Measurements from ENCODE around the gene INTS15. TPM values are rescaled to one million over a fixed set of nuclear protein-coding genes. Genes with fewer than 3 reads are reported as not detected.

INTS15 gene
- total and polyA plus RNA-seq, 10 of the 15 experiments (the other 5 are each of a cell fraction or from before 2014, with no cell fraction given): 0.89 to 28.2 (median 16.8) TPM

GRCh38 chr7:6606866-6607583 is 17.2 kb downstream of the INTS15 start:
- TF ChIP-seq ATF3 (IDR thresholded peaks at IDR 0.05; ENCODE audit: borderline replicate concordance, extremely low read depth, low read depth, low read length) (no peak), SRF (IDR thresholded peaks at IDR 0.05; ENCODE audit: low read depth in 2 of 2, low read length in 2 of 2) (no peak), YBX1 (IDR thresholded peaks at IDR 0.05) (no peak), LARP7 (IDR thresholded peaks at IDR 0.05) (no peak), SIX5 (IDR thresholded peaks at IDR 0.05; ENCODE audit: low read depth, low read length, severe bottlenecking) (no peak), MYC (IDR thresholded peaks at IDR 0.05; ENCODE audit: insufficient read depth, insufficient read length, insufficient replicate concordance, low read length, severe bottlenecking) (no peak), SREBF1 (IDR thresholded peaks at IDR 0.05; ENCODE audit: low read length) (no peak), TCF12 (IDR thresholded peaks at IDR 0.05; ENCODE audit: low read depth, low read length) (no peak), TAF1 (IDR thresholded peaks at IDR 0.05; ENCODE audit: borderline replicate concordance, low read depth, low read length) (no peak), EED (IDR thresholded peaks at IDR 0.05; ENCODE audit: low read depth) (no peak), ETV6 (conservative IDR thresholded peaks at IDR 0.05 in 1 of 2, IDR thresholded peaks at IDR 0.05 in 1 of 2; ENCODE audit: borderline replicate concordance in 1 of 2, low read depth in 1 of 2) (no peak), NFIC (IDR thresholded peaks at IDR 0.05; ENCODE audit: low read depth, low read length) (no peak), SP1 (IDR thresholded peaks at IDR 0.05; ENCODE audit: low read depth, low read length) (no peak), NRF1 (conservative IDR thresholded peaks at IDR 0.05; ENCODE audit: low read depth, low read length) (no peak), WRNIP1 (IDR thresholded peaks at IDR 0.05; ENCODE audit: borderline replicate concordance, low read depth, low read length) (no peak), IRF4 (IDR thresholded peaks at IDR 0.05; ENCODE audit: low read depth, low read length) (no peak), RAD51 (IDR thresholded peaks at IDR 0.05) (no peak)
- RAD21 ChIA-PET (ENCODE audit: unreplicated experiment): no interaction called here
- DNase-seq (ENCODE audit: low read depth, low spot score) (no peak), FAIRE-seq (no peak), ATAC-seq (no peak)
- Histone ChIP-seq H3K36me3 (ENCODE audit: control insufficient read depth in 2 of 2, insufficient read depth in 2 of 2, low read length in 1 of 2) (peaks cover 5 to 9% of the 10 kb centered on the region in 2 experiments; a peak in 3 of 4 replicates), H3K4me3 (no peak overlapping the region), H3K79me2 (ENCODE audit: control insufficient read depth, insufficient read depth, low read length) (no peaks in the 10 kb centered on the region), H3K9ac (ENCODE audit: control insufficient read depth, insufficient read depth, low read length) (no peak overlapping the region), H3K27ac (ENCODE audit: control insufficient read depth, insufficient read depth) (no peak overlapping the region), H3K4me1 (ENCODE audit: control insufficient read depth, insufficient read depth, low read length) (no peaks in the 10 kb centered on the region; the same call in 1 of the 2 replicates), H3K27me3 (replicated peaks in 1 of 2; ENCODE audit: control insufficient read depth in 2 of 2, insufficient read depth in 2 of 2, low read length in 1 of 2) (no peaks in the 10 kb centered on the region), H2AFZ (ENCODE audit: control insufficient read depth, low read depth, low read length) (no peak overlapping the region), H4K20me1 (ENCODE audit: control insufficient read depth, insufficient read depth) (no peaks in the 10 kb centered on the region), H3K4me2 (ENCODE audit: control insufficient read depth, insufficient read depth) (no peak overlapping the region), H3K9me3 (replicated peaks; ENCODE audit: control insufficient read depth, insufficient read depth, low read length) (no peaks in the 10 kb centered on the region)
- SMC1A ChIA-PET (ENCODE audit: uncharacterized antibody, unreplicated experiment): no interaction called here
- BruUV-seq (replicated peaks): no TSS peak
- CTCF ChIA-PET: no interaction called here
- intact Hi-C loops (cut with micrococcal nuclease; ENCODE audit: unreplicated experiment): no loop called here
- POLR2A ChIA-PET: no interaction called here
- in situ Hi-C loops (cut with MboI): no loop called here
- WGBS (ENCODE audit: insufficient coverage, insufficient replicate concordance, low lambda C conversion rate, missing lambda C conversion rate): 91% methylated on average over 28 of the region's 36 CpGs
